H1 (cell line): ENCODE data around the gene SPTSSB. TPM values are rescaled to one million over a fixed set of nuclear protein-coding genes. Genes with fewer than 3 reads are reported as not detected.

ENCODE experiments used
- CTCF ChIA-PET: fragments of 300-600 bp; sonication (Branson Sonifier 250); formaldehyde crosslinking; loops from one replicate; lab custom pipeline; 2021; ENCODE audit not compliant: partially characterized antibody; lab: Charles Lee
- POLR2A ChIA-PET: fragments of 300-600 bp; sonication (Branson Sonifier 250); formaldehyde crosslinking; loops from one replicate; lab custom pipeline; 2021; ENCODE audit warnings: inconsistent platforms; ENCODE audit not compliant: partially characterized antibody; lab: Charles Lee
- DNase-seq, 2 experiments: peaks; one replicate each; pipeline versions ENCODE4 v3.0.0 to v3.0.0-alpha.2; 2010 to 2022; ENCODE audit warnings: low spot score in 2 of 2, low read depth in 1 of 2, mixed read lengths in 1 of 2
- FAIRE-seq: peaks from 2 replicates; lab custom pipeline; 2011; peaks lifted over from hg19 to GRCh38; lab: Jason Lieb, UNC
- H2AFZ ChIP-seq: 2 replicates; pipeline ENCODE4 v1.8.1; 2012; ENCODE audit warnings: low read length, inconsistent platforms
- H2AK5ac ChIP-seq: 2 replicates; pipeline ENCODE4 v1.6.1; 2013; ENCODE audit warnings: low read depth, low read length
- H2BK120ac ChIP-seq: replicated peaks from 2 replicates; pipeline ENCODE3; 2013; ENCODE audit warnings: low read depth, low read length, inconsistent platforms
- H2BK12ac ChIP-seq: 2 replicates; pipeline ENCODE4 v1.6.1; 2013; ENCODE audit warnings: low read depth, low read length
- H2BK15ac ChIP-seq: 2 replicates; pipeline ENCODE4 v1.6.1; 2013; ENCODE audit warnings: low read length
- H2BK20ac ChIP-seq: 2 replicates; pipeline ENCODE4 v1.6.1; 2013; ENCODE audit warnings: low read length
- H2BK5ac ChIP-seq: 2 replicates; pipeline ENCODE4 v1.6.1; 2013; ENCODE audit warnings: low read depth, low read length
- H3K14ac ChIP-seq: 2 replicates; pipeline ENCODE4 v1.6.1; 2013; ENCODE audit warnings: inconsistent platforms; ENCODE audit not compliant: insufficient read length
- H3K18ac ChIP-seq: 2 replicates; pipeline ENCODE4 v1.6.1; 2013; ENCODE audit warnings: low read length; ENCODE audit errors: extremely low read depth
- H3K23ac ChIP-seq: 2 replicates; pipeline ENCODE4 v1.6.1; 2013; ENCODE audit warnings: inconsistent platforms; ENCODE audit not compliant: insufficient read length
- H3K23me2 ChIP-seq: 2 replicates; pipeline ENCODE4 v1.6.1; 2013; ENCODE audit warnings: low read depth, low read length
- H3K27ac ChIP-seq: 2 replicates; pipeline ENCODE4 v1.6.1; 2011; ENCODE audit warnings: low read depth, low read length, inconsistent platforms
- H3K27me3 ChIP-seq, 4 experiments: replicated peaks in 1 of 4; 1 replicate in 1 of 4; 2 replicates in 3 of 4; pipeline versions ENCODE4 v1.6.1 to v1.8.1; 2011 to 2013; ENCODE audit warnings: low read length in 3 of 4, mild to moderate bottlenecking in 3 of 4, inconsistent platforms in 2 of 4, mixed read lengths in 2 of 4, moderate library complexity in 1 of 4; ENCODE audit not compliant: control insufficient read depth in 3 of 4, insufficient read depth in 3 of 4; ENCODE audit errors: extremely low read depth in 1 of 4
- H3K36me3 ChIP-seq, 4 experiments: 2 replicates each; pipeline versions ENCODE4 v1.6.1 to v1.8.1; 2011 to 2013; ENCODE audit warnings: mild to moderate bottlenecking in 4 of 4, low read length in 3 of 4, moderate library complexity in 2 of 4, control low read depth in 1 of 4, inconsistent platforms in 1 of 4; ENCODE audit not compliant: insufficient read depth in 4 of 4, control insufficient read depth in 2 of 4
- H3K4ac ChIP-seq: replicated peaks from 2 replicates; pipeline ENCODE3; 2013; ENCODE audit warnings: low read length, low read depth, mixed read lengths, inconsistent platforms; ENCODE audit not compliant: insufficient read length
- H3K4me1 ChIP-seq, 4 experiments: replicated peaks in 1 of 4; 1 replicate in 1 of 4; 2 replicates in 3 of 4; pipeline versions ENCODE4 v1.6.1 to v1.8.1; 2011 to 2013; ENCODE audit warnings: low read length in 3 of 4, inconsistent platforms in 2 of 4, mixed read lengths in 1 of 4; ENCODE audit not compliant: insufficient read depth in 4 of 4, control insufficient read depth in 3 of 4
- H3K4me2 ChIP-seq, 2 experiments: 2 replicates each; pipeline versions ENCODE4 v1.6.1 to v1.8.1; 2011 to 2013; ENCODE audit warnings: low read depth in 2 of 2, low read length in 2 of 2, control low read depth in 1 of 2, inconsistent platforms in 1 of 2, mild to moderate bottlenecking in 1 of 2; ENCODE audit not compliant: insufficient read depth in 1 of 2
- H3K4me3 ChIP-seq, 4 experiments: fragments of 200-600, 300-600 bp in 1 of 4; sonication (generic), shearing (Covaris generic), sonication (Bioruptor Twin) in 1 of 4; 2 replicates each; pipeline versions ENCODE4 v1.5.1 to v1.8.1; 2011 to 2016; ENCODE audit warnings: low read length in 4 of 4, low read depth in 3 of 4, control low read depth in 2 of 4, inconsistent platforms in 2 of 4, mild to moderate bottlenecking in 2 of 4, mixed read lengths in 1 of 4, moderate library complexity in 1 of 4; ENCODE audit not compliant: insufficient read depth in 2 of 4; ENCODE audit errors: extremely low read depth in 1 of 4
- H3K56ac ChIP-seq: replicated peaks from 2 replicates; pipeline ENCODE3; 2013; ENCODE audit warnings: low read depth, mild to moderate bottlenecking, mixed read lengths, low read length, inconsistent platforms; ENCODE audit not compliant: insufficient read length
- H3K79me1 ChIP-seq: 2 replicates; pipeline ENCODE4 v1.6.1; 2013; ENCODE audit warnings: low read depth, low read length, control low read depth
- H3K79me2 ChIP-seq, 2 experiments: 2 replicates each; pipeline versions ENCODE4 v1.6.1 to v1.8.1; 2012 to 2013; ENCODE audit warnings: low read length in 2 of 2, mild to moderate bottlenecking in 2 of 2, inconsistent platforms in 1 of 2; ENCODE audit not compliant: insufficient read depth in 2 of 2, control insufficient read depth in 1 of 2
- H3K9ac ChIP-seq, 4 experiments: replicated peaks in 1 of 4; 1 replicate in 1 of 4; 2 replicates in 3 of 4; pipeline versions ENCODE4 v1.6.1 to v1.8.1; 2011 to 2013; ENCODE audit warnings: low read depth in 3 of 4, low read length in 3 of 4, control low read depth in 2 of 4, mild to moderate bottlenecking in 2 of 4, moderate library complexity in 2 of 4, inconsistent platforms in 1 of 4; ENCODE audit errors: extremely low read depth in 1 of 4
- H3K9me3 ChIP-seq, 2 experiments: 2 replicates each; pipeline versions ENCODE4 v1.6.1 to v1.8.1; 2012 to 2013; ENCODE audit warnings: mild to moderate bottlenecking in 2 of 2, moderate library complexity in 2 of 2, control low read depth in 1 of 2, inconsistent platforms in 1 of 2, low read depth in 1 of 2, low read length in 1 of 2, mixed read lengths in 1 of 2; ENCODE audit not compliant: insufficient read depth in 2 of 2
- H4K20me1 ChIP-seq, 2 experiments: replicated peaks in 1 of 2; 2 replicates each; pipeline versions ENCODE3 to v1.8.1; 2011 to 2013; ENCODE audit warnings: inconsistent platforms in 2 of 2, low read length in 2 of 2, mild to moderate bottlenecking in 1 of 2; ENCODE audit not compliant: insufficient read depth in 2 of 2, control insufficient read depth in 1 of 2
- H4K5ac ChIP-seq: 2 replicates; pipeline ENCODE4 v1.6.1; 2013; ENCODE audit warnings: low read length, low read depth, mixed read lengths, inconsistent platforms; ENCODE audit not compliant: insufficient read length
- H4K8ac ChIP-seq: 2 replicates; pipeline ENCODE4 v1.8.0; 2013; ENCODE audit warnings: mild to moderate bottlenecking, moderate library complexity, low read length, inconsistent platforms; ENCODE audit not compliant: insufficient read depth; ENCODE audit errors: extremely low read depth
- H4K91ac ChIP-seq: replicated peaks from 2 replicates; pipeline ENCODE3; 2013; ENCODE audit warnings: low read length, mixed read lengths, inconsistent platforms; ENCODE audit not compliant: insufficient read length
- KDM4A ChIP-seq: IDR thresholded peaks from one replicate; pipeline ENCODE4 v1.7.1; 2012; ENCODE audit warnings: low read depth, mild to moderate bottlenecking, moderate library complexity, low read length, inconsistent platforms; ENCODE audit not compliant: severe bottlenecking
- TBP ChIP-seq: IDR thresholded peaks from 2 replicates; pipeline ENCODE4 v1.6.1; 2011; ENCODE audit warnings: low read depth, low read length, improper control_type of control experiment
- TCF12 ChIP-seq: IDR thresholded peaks from 2 replicates; pipeline ENCODE4 v1.6.1; 2011; ENCODE audit warnings: low read depth, mild to moderate bottlenecking, low read length
- ZNF274 ChIP-seq: IDR thresholded peaks from 2 replicates; pipeline ENCODE4 v1.7.0; 2012; ENCODE audit warnings: low read length, borderline replicate concordance; ENCODE audit errors: extremely low read depth
- WGBS, 2 experiments: shearing (Covaris generic) in 1 of 2; methylation state at CpG; one replicate each; pipeline versions ENCODE4 v1.1.6 to v1.1.7; 2013 to 2015; ENCODE audit warnings: low lambda C conversion rate in 2 of 2, mixed read lengths in 2 of 2, inconsistent platforms in 1 of 2, low coverage in 1 of 2, missing lambda C conversion rate in 1 of 2; ENCODE audit not compliant: insufficient replicate concordance in 2 of 2, insufficient coverage in 1 of 2, insufficient read length in 1 of 2; ENCODE audit errors: extremely low coverage in 1 of 2, missing lambda C conversion rate in 1 of 2; 5-methylcytosine and 5-hydroxymethylcytosine counted together
- polyA plus RNA-seq, 7 experiments: library from polyadenylated mRNA; depleted of rRNA in 3 of 7; stranded (reverse) in 5 of 7; unstranded in 2 of 7; fragments of >200 nt in 5 of 7; fragments of 200-250 nt in 2 of 7; gene quantifications; 1 replicate in 5 of 7; 2 replicates in 1 of 7; 4 replicates in 1 of 7; pipeline versions ENCODE4 v1.2.1 to v1.2.3, GENCODE V29; 2011 to 2013; ENCODE audit warnings: missing spikeins in 2 of 7, mixed read lengths in 2 of 7
- total RNA-seq: library from RNA; stranded (reverse); fragmentation: NEBNext Ultra II Directional; extraction: Animal tissue kit (Norgen Biotek cat#: 25700); gene quantifications from 2 replicates; pipeline ENCODE4 v1.2.1, GENCODE V29; 2021
- TF ChIP-seq, protein P1 (sequence below): IDR thresholded peaks from 2 replicates; pipeline ENCODE4 v1.6.1; 2011; ENCODE audit warnings: low read length, improper control_type of control experiment

Gene SPTSSB
- total and polyA plus RNA-seq, 2 of the 8 experiments (the other 6 are each of a cell fraction or from before 2014, with no cell fraction given): 33.4 to 52.5 TPM

GRCh38 chr3:161390200-161390599 lies 18.9 kb upstream of the SPTSSB start:
- H3K56ac ChIP-seq: no peak overlapping the region
- H2BK20ac ChIP-seq: no peak overlapping the region
- no peak overlapping the region for H4K5ac ChIP-seq
- no peak overlapping the region for H3K4me3 ChIP-seq
- H4K20me1 ChIP-seq: no peaks in the 10 kb centered on the region
- no peak overlapping the region for H3K27ac ChIP-seq
- H2BK12ac ChIP-seq: no peak overlapping the region
- no peak overlapping the region for H3K23ac ChIP-seq
- no peaks in the 10 kb centered on the region for H3K27me3 ChIP-seq
- no peak overlapping the region for H3K4me2 ChIP-seq
- DNase-seq (no peak), FAIRE-seq (no peak)
- ChIA-PET POLR2A (interaction anchor here (0.6 kb wide), 1 partner anchor 119 kb away, joined by 3 read pairs; no protein-coding TSS in a partner anchor), CTCF (interaction anchor here (1.2 to 1.4 kb wide), 2 partner anchors 12 to 19 kb away, joined by 4 read pairs; no protein-coding TSS in a partner anchor)
- no peak overlapping the region for H2BK5ac ChIP-seq
- no peak overlapping the region for H3K18ac ChIP-seq
- no peak overlapping the region for H2AK5ac ChIP-seq
- H2AFZ ChIP-seq: no peak overlapping the region
- H3K79me2 ChIP-seq: no peaks in the 10 kb centered on the region
- no peaks in the 10 kb centered on the region for H3K36me3 ChIP-seq
- H4K91ac ChIP-seq: no peak overlapping the region
- no peak overlapping the region for H4K8ac ChIP-seq
- no peak overlapping the region for H2BK15ac ChIP-seq
- no peaks in the 10 kb centered on the region for H3K9me3 ChIP-seq
- no peak overlapping the region for H2BK120ac ChIP-seq
- no peak overlapping the region for H3K4ac ChIP-seq
- WGBS, 2 experiments: 91% methylated on average over 2 of the region's 2 CpGs; no CpG with 5 or more reads in 1 of the 2 experiments
- H3K14ac ChIP-seq: no peak overlapping the region
- no peaks in the 10 kb centered on the region for H3K23me2 ChIP-seq
- no peak overlapping the region for H3K9ac ChIP-seq
- H3K4me1 ChIP-seq: peaks cover 0 to 2% (median 0%) of the 10 kb centered on the region in 4 experiments; a peak in 1 of 7 replicates
- H3K79me1 ChIP-seq: no peaks in the 10 kb centered on the region
- TF ChIP-seq ZNF274: no peak
- no peak for TF ChIP-seq TCF12
- TF ChIP-seq, protein P1, sequence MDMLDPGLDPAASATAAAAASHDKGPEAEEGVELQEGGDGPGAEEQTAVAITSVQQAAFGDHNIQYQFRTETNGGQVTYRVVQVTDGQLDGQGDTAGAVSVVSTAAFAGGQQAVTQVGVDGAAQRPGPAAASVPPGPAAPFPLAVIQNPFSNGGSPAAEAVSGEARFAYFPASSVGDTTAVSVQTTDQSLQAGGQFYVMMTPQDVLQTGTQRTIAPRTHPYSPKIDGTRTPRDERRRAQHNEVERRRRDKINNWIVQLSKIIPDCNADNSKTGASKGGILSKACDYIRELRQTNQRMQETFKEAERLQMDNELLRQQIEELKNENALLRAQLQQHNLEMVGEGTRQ: no peak
- TF ChIP-seq TBP: no peak
- TF ChIP-seq KDM4A: no peak
